ENCODE results near the gene LYRM4. TPM values are rescaled to one million over a fixed set of nuclear protein-coding genes. Genes with fewer than 3 reads are reported as not detected.

The LYRM4 gene
- total RNA-seq, 1 experiment from 2014 or later, result 37.0 TPM

DNA sequence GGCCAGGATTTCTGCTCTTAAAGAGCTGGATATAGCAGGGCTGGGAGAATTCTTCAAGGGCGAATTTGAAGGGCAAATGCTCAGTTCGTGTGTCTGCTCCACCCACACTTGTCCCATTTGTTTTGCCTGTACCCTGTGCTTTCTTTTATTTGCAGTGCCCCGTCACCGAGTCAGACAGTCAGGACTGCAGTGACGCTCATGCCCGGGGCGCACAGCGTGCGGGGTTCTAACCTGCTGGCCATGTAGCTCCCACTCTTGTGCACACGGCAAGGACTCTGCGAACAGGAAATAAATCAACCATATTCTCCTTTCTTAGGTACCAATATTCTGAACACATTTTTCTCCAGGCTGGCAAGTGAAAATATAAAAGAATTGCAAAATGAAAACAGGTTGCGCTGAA, 17.7 kb downstream of the LYRM4 start:
- no peak overlapping the region for H3K4me2 ChIP-seq
- intact Hi-C loops (cut with micrococcal nuclease; ENCODE audit: unreplicated experiment), result no loop called here
- BruUV-seq (replicated peaks), result no TSS peak
- 0 out of 2 replicates have a peak, but pooled peaks cover 5% of the 10 kb centered on the region for H3K79me2 ChIP-seq (ENCODE audit: low read depth)
- DNase-seq, result no peak
- no peak for TF ChIP-seq EZH2 (IDR thresholded peaks at IDR 0.05; ENCODE audit: low read depth)
- TF ChIP-seq CTCF (conservative IDR thresholded peaks at IDR 0.05), result no peak
- H3K27me3 ChIP-seq (ENCODE audit: insufficient read depth, low read depth), result no peaks in the 10 kb centered on the region
- no peaks in the 10 kb centered on the region for H3K9me3 ChIP-seq (ENCODE audit: insufficient read depth, low read depth)
- no peaks in the 10 kb centered on the region for H4K20me1 ChIP-seq (ENCODE audit: insufficient read depth)
- no peaks in the 10 kb centered on the region for H3K4me1 ChIP-seq (replicated peaks; ENCODE audit: insufficient read depth)
- H3K36me3 ChIP-seq (ENCODE audit: low read depth), result no peaks in the 10 kb centered on the region
- H2AFZ ChIP-seq, result no peak overlapping the region
- ChIA-PET CTCF (no interaction called here), POLR2A (ENCODE audit: unreplicated experiment) (no interaction called here)
- H3K9me2 ChIP-seq (ENCODE audit: insufficient read depth), result no peaks in the 10 kb centered on the region
- no peaks in the 10 kb centered on the region for H3F3A ChIP-seq (ENCODE audit: insufficient read depth, low read depth)
- no peak overlapping the region for H3K4me3 ChIP-seq
- H3K27ac ChIP-seq, result no peak overlapping the region

- Histone ChIP-seq H3K9me3 (ENCODE audit: insufficient read depth, low read depth) (no peaks in the 10 kb centered on the region), H4K20me1 (ENCODE audit: insufficient read depth) (no peaks in the 10 kb centered on the region), H3K4me2 (no peak overlapping the region), H3K9me2 (ENCODE audit: insufficient read depth) (no peaks in the 10 kb centered on the region), H3K27me3 (ENCODE audit: insufficient read depth, low read depth) (no peaks in the 10 kb centered on the region), H3K79me2 (ENCODE audit: low read depth) (no peaks in the 10 kb centered on the region), H3K4me1 (replicated peaks; ENCODE audit: insufficient read depth) (no peaks in the 10 kb centered on the region), H3K4me3 (no peak overlapping the region), H3K36me3 (ENCODE audit: low read depth) (no peaks in the 10 kb centered on the region), H2AFZ (no peak overlapping the region), H3F3A (ENCODE audit: insufficient read depth, low read depth) (no peaks in the 10 kb centered on the region), H3K27ac (no peak overlapping the region)
- POLR2A ChIA-PET (ENCODE audit: unreplicated experiment), result no interaction called here
- intact Hi-C loops (cut with micrococcal nuclease; ENCODE audit: unreplicated experiment), result no loop called here
- no peak for DNase-seq
- TF ChIP-seq EZH2 (IDR thresholded peaks at IDR 0.05; ENCODE audit: low read depth), result no peak
- TF ChIP-seq CTCF (conservative IDR thresholded peaks at IDR 0.05), result no peak
- CTCF ChIA-PET, result no interaction called here
- BruUV-seq (replicated peaks), result no TSS peak
Observed at GRCh38 chr6:5241252-5241651, 19.5 kb downstream of the LYRM4 start.

GRCh38 chr6:5238336-5238735, 22.4 kb downstream of the LYRM4 start:
- Histone ChIP-seq H3F3A (ENCODE audit: insufficient read depth, low read depth) (no peaks in the 10 kb centered on the region), H3K36me3 (ENCODE audit: low read depth) (no peaks in the 10 kb centered on the region), H3K27ac (no peak overlapping the region), H3K27me3 (ENCODE audit: insufficient read depth, low read depth) (no peaks in the 10 kb centered on the region), H4K20me1 (ENCODE audit: insufficient read depth) (no peaks in the 10 kb centered on the region), H3K4me1 (replicated peaks; ENCODE audit: insufficient read depth) (no peaks in the 10 kb centered on the region), H3K9me2 (ENCODE audit: insufficient read depth) (no peaks in the 10 kb centered on the region), H3K4me3 (no peak overlapping the region), H3K4me2 (no peak overlapping the region), H2AFZ (no peak overlapping the region), H3K79me2 (ENCODE audit: low read depth) (no peaks in the 10 kb centered on the region), H3K9me3 (ENCODE audit: insufficient read depth, low read depth) (no peaks in the 10 kb centered on the region)
- no TSS peak for BruUV-seq (replicated peaks)
- ChIA-PET CTCF (no interaction called here), POLR2A (ENCODE audit: unreplicated experiment) (no interaction called here)
- intact Hi-C loops (cut with micrococcal nuclease; ENCODE audit: unreplicated experiment), result no loop called here
- no peak for TF ChIP-seq EZH2 (IDR thresholded peaks at IDR 0.05; ENCODE audit: low read depth)
- no peak for TF ChIP-seq CTCF (conservative IDR thresholded peaks at IDR 0.05)
- no peak for DNase-seq
